Upper lobe of left lung (tissue), 4 donors: ENCODE measurements around the gene RASAL1.

Source experiments
- POLR2AphosphoS5 ChIP-seq, 2 donors: sonication (generic); formaldehyde crosslinking; IDR thresholded peaks; one replicate each; pipeline ENCODE4 v1.5.1; 2017; ENCODE audit warnings: antibody characterized with exemption in 2 of 2
- TF ChIP-seq, protein P1 (sequence below), 6 experiments: fragments of 450-650 bp in 4 of 6; fragments of 200-600 bp in 2 of 6; sonication (generic) in 2 of 6; IDR thresholded peaks; one replicate each; pipeline ENCODE4 v1.5.1; 2016 to 2019; ENCODE audit warnings: antibody characterized with exemption in 6 of 6

DNA sequence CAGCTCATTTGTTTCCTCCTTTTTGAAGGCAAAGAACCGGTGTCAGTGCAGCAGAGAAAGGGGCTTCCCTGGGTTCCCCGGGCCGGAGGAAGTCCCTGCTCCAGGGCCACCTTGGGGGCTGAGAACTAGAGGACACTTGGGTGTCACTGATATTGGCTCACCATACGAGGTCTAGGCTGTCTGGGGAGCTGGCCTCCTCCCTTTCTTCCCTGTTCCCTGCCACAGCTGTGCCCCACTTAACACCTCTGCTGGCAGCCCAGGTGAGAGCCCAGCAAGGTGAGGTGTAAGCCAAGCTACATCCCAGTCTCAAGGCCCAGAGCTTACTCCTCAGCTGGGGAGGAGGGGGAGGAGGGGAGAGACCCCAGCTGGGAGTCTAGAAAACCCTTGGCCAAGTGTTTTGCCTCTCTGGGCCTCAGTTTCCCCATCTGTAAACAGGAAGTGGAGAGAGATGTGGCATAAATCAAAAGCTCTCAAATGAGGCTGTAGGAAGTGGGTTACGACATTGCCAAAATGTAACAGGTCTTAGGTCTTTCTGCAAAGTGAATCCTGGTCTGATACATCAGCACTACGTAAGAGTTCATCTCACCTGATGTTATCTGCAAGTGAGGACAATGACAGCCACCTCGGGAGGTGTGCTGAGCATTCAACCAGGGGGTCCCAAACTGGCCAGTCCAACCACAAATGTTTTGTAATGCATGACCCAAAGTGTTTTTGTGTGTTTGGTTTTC, 25.5 kb downstream of the RASAL1 start:
- TF ChIP-seq, protein P1, sequence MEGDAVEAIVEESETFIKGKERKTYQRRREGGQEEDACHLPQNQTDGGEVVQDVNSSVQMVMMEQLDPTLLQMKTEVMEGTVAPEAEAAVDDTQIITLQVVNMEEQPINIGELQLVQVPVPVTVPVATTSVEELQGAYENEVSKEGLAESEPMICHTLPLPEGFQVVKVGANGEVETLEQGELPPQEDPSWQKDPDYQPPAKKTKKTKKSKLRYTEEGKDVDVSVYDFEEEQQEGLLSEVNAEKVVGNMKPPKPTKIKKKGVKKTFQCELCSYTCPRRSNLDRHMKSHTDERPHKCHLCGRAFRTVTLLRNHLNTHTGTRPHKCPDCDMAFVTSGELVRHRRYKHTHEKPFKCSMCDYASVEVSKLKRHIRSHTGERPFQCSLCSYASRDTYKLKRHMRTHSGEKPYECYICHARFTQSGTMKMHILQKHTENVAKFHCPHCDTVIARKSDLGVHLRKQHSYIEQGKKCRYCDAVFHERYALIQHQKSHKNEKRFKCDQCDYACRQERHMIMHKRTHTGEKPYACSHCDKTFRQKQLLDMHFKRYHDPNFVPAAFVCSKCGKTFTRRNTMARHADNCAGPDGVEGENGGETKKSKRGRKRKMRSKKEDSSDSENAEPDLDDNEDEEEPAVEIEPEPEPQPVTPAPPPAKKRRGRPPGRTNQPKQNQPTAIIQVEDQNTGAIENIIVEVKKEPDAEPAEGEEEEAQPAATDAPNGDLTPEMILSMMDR (IDR thresholded peaks at IDR 0.05) = no peak
- no peak for TF ChIP-seq POLR2AphosphoS5 (IDR thresholded peaks at IDR 0.05)
